ENCODE data around the gene ZNF322.
"Not testable (repeated sequence)": the region's sequence is repeated elsewhere in the genome, so short reads cannot be mapped to it uniquely, and the experiment has no call there.

ZNF322 gene, protein sequence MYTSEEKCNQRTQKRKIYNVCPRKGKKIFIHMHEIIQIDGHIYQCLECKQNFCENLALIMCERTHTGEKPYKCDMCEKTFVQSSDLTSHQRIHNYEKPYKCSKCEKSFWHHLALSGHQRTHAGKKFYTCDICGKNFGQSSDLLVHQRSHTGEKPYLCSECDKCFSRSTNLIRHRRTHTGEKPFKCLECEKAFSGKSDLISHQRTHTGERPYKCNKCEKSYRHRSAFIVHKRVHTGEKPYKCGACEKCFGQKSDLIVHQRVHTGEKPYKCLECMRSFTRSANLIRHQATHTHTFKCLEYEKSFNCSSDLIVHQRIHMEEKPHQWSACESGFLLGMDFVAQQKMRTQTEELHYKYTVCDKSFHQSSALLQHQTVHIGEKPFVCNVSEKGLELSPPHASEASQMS

DNA sequence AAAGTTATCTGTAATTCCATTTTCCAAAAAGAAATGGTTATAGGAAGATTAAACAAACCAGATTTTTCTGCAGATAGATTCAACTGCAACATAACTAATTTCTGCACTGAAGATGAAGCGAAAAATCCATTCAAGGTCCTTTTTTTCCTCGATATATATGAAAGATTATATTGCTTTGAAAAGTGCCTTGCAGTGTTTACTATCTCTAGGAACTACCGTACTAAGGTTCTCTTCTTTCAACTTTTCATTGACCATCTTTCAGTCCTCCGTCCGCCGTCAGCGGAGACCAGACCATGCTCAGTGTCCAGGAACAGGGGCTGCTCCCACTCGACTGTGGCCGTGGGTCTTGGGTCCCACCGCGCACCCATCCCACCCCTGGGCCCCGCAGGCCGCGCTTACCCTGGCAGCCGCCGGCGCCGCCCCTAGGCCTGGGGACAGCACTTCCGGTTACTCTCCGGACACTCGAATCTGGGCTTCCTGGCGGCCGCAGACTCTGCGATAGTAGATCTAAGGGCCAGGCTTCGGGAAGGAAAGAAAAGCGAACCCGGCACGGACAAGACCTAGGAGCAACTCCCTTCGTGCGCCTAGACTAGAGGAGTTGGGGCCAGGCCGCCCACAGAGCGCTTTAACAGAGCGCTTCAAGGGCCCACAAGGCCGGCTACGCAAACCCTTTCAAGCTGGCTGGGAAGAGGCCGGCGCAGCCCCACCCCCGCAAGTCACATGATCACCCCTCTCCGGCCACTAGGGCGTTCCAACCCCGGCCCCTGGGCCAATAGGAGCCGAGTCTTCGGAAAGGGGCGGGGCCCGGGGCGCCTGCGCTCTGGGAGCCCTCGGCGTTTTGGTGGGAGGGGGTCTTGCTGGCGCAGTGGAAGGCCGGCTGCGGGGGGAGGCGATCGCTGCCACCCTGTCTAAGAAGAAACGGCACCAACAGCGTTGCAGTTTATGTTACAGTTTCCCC, at the start of gene ZNF322:
ZNF322 (minus strand) TSS at position 705 of the 958 bp plus-strand sequence. CDS start 21,193 bp downstream, outside the sequence.
- peak; percentile 91 for DNase-seq

DNA sequence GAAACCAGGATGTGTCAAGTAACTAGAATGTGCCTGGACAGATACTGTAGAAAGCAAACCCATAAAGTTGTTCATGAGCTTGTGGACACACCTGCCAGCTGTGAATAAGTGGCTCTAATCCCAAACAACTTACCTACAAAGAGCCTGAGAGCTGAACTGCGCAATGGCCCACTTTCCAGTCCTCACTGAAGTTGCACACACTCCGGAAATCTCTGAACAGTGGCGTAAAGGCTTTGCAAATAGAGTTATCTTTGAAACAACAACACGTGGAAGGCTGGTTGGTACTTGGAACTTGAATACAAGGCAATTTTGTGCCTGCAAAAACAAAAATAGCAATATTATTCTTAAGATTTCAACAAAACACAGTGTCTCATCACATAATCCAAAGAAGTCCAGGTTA, 46.2 kb upstream of the ZNF322 start:
- not testable (repeated sequence) for DNase-seq

DNA sequence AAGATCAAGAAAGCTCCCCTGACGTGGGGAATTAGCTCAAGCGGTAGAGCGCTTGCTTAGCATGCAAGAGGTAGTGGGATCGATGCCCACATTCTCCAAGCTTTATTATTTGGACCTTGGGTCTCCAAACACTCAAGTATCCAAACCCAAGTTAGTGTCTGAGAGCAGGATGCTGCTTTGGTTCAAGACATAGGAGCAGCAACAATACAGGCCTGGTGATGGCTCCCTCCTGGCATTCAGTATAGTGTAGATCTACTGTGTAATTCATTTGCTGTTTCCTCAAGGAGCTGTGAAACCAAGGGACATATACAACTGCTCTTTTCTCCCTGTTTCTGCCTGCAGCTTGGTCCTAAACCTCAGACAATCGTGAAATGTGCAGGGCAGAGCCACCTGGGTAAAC, 45.8 kb upstream of the ZNF322 start:
- DNase-seq: not testable (repeated sequence)

DNA sequence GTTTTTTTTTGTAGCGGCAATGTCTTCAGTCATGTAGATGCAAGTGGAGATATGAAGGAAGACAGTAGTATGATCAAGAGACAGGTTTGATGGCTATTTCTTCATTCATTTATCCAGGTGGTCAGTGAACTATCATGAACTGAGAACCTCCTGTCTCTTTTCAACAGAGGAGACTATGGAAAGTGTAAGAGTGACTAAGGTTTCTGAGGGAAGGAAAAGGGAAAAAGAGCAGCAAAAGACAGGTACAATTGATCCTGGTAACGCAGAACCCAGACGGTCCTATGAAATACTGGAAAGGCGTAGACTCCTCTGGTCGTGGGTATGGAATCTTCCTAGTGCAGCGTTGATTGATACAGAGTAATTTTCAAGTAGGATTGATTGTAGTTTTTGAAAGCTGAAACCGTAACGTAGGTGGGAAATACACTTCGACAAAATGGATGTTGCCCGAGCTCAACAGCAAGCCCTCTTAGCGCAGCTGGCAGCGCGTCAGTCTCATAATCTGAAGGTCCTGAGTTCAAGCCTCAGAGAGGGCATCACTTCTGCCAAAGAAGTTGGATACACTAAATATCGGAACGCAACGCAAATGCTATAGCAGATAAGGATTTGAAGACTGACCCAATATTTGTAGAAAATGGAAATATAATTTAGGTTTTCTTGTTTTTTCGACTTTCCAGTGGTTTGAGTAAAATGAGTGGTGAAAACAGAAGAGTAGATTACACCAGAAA, 41.6 kb upstream of the ZNF322 start:
- DNase-seq: not testable (repeated sequence)

DNA sequence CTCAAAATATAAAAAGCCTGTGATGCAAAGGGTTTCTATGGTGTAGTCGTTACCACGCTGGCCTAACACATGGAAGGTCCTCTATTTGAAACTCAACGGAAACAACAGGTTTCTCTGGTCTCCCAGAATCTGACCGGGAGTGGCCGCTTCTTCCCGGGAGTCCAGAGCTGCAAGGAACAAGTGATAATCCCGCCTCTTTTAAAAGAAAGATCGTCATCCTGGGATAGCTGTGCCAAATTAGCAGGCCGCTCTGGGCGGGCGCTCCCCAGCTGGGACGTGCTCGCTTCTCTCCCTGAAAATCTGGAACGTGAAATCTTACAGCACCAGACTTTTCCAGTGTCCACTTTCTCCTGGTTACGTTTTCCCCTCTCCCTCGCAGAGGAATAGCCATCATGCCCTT, 38.0 kb upstream of the ZNF322 start:
- DNase-seq: not testable (repeated sequence)

DNA sequence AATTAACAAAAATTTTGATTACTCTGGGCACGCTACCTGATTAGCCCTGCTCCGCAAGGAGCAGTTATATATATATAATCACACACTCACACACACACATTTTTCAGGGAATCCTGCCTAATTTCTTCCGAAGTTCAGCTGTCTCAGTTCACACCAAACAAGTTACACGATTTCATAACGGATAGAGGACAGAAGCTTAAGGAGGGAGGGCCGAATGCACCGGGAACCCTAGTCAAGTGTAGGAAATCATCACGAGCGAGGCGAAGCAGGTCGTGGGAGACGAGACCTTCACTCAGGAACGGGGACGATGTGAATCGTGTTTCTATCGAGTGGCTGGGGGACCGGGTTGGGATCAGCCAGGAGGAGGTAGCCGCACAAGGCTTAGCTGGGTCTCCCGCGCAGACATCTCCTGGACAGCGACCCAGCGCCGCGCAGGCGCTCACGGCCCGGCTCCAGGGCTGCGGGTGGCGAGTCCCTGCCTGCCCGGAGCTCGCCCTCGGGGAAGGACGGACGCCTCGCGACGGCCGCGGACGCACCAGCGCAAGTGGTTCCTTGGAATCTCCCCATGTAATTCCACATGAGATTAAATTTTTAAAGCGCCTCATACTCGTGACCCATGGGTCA, 29.9 kb upstream of the ZNF322 start:
- DNase-seq: not testable (repeated sequence)

DNA sequence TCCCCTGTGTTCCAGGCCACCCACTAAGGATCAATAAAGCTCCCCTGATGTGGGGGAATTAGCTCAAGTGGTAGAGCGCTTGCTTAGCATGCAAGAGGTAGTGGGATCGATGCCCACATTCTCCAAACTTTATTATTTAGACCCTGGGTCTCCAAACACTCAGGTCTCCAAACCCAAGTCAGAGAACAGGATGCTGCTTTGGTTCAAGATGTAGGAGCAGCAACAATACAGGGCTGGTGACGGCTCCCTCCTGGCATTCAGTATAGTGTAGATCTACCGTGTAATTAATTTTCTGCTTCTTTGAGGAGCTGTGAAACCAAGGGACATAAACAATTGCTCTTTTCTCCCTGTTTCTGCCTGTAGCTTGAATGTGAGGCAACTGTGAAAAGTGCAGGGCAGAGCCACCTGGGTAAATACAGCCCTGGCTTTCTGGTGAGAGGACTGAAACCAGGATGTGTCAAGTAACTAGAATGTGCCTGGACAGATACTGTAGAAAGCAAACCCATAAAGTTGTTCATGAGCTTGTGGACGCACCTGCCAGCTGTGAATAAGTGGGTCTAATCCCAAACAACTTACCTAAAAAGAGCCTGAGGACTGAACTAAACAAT, 23.0 kb upstream of the ZNF322 start:
- DNase-seq: not testable (repeated sequence)

DNA sequence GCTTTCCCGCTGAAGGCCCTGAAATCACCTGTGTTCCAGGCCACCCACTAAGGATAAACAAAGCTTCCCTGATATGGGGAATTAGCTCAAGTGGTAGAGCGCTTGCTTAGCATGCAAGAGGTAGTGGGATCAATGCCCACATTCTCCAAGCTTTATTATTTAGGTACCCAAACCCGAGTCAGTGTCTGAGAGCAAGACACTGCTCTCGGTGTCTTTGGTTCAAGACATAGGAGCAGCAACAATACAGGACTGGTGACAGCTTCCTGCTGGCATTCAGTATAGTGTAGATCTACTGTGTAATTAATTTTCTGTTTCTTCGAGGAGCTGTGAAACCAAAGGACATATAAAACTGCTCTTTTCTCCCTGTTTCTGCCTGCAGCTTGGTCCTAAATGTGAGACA, 13.7 kb upstream of the ZNF322 start:
- DNase-seq: not testable (repeated sequence)

DNA sequence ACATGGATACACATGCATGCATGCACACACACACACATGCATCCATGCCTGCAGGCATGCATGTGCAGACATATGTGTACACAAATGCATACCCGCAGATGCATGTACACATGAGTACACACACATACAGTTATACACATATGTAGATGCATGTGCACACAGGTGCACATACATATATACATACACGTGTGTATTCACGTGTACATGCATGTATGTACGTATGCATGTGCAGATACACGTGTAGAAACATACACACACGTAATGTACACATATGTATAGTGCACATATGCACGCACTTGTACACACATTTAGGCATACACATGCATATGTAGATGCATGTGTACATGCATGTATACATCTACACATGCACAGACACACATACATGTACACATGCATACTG, 11.0 kb upstream of the ZNF322 start:
- DNase-seq: not testable (repeated sequence)

DNA sequence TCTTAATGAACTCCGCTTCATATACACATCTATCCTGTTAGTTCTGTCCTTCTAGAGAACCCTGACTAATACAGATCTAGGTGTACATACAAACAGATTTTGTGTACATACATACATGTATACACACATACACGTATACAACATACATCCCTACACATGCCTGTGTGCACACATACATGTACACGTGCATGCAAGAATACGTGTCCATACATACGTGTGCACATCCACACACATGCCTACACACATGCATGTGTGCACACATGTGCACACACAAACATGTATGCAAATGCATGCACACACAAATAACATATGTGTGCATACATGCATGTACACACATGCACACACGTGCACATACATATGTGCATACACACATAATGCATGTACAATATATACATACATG, 10.5 kb upstream of the ZNF322 start:
- DNase-seq: not testable (repeated sequence)

DNA sequence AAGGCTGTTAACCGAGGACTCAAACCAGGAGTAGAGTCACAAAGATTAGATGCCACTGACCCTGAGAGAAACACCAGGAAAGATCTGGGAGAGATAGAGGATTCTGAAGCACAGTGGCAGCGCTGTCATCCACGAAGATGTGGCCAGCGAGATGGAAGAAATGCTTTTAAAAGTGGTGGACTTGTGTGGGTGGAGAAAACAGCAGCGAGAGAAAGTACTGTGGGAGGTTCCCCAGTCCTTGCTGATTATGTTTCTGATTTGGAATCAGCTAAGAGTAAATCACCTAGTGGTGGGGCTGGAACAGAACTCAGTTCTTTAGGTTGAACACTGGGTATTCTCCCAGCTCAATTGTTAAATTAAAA, 435 bp upstream of the ZNF322 start:
- DNase-seq: no peak

DNA sequence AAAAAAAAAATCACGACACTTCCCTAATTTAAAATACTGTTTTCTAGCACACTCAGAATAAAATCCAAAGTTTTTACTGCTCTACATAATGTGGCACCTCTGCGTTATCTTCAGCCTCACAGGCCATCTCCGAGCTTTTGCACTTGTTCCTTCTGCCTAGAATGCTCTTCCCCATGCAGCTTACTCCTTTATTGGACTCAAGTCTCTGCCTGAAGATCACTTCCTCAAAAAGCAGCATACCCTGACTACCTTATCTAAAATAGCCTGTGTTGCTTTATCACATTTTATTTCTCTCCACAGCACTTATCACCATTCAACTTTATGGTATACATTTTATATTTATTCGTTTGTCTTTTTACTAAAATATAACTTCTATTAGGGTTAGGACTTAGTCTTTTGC, 2.3 kb downstream of the ZNF322 start:
- DNase-seq: no peak

DNA sequence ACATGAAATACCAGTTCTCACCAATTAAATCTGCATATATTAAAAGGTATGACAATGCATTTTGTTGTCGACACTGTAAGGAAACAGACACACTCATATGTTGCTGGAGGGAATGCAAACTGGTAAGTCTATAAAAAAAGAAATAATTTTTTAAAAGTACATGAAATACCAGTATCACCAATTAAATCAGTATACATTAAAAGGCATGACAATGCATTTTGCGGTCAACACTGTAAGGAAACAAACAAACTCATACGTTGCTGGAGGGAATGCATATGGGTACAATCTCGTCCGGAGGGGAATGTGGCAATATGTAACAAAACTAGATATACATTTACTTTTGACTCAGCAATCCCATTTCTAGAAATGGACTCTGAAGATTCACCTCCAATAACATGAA, 6.5 kb downstream of the ZNF322 start:
- no peak for DNase-seq

DNA sequence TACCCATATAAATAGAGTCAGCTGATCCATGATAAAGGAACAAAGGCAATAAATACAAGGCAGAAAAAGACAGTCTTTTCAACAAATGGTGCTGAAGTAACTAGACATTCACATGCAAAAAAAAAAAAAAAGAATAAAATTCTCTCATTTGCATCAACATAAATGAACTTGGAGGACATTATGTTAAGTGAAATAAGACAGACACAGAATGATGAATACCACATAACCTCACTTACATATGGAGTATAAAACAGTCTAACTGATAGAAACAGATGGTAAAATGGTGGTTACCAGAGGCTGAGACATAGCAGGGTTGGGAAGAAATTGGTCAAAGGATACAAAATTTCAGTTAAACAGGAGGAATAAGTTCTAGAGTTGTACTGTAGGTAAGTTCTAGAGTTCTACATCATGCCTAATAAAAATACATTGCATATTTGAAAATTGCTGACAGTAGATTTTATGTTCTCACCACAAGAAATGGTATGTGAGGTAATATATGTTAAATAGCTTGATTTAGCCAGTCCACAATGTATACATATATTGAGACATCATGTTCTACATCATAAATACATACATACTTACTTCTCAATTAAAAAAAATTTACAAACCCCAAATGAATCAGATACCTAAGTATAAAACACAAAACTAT, 8.3 kb downstream of the ZNF322 start:
- DNase-seq: no peak

DNA sequence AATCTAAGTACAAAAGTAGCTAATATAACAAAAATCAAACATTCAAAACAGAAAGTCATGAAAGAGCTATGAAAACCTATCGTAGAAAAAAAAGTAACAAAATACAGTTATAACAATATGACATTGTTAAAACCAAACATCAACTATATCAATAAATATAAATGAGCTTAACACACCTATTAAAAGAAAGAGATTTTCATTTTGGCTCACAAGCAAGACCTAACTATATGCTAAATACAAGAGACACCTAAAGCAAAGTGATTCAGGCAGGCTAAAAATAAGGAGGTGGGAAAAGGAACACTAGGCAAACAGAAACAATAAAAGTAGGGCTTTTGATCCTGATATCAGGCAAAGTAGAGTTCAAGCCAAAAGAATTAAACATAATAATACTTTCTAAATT, 13.5 kb downstream of the ZNF322 start:
- no peak for DNase-seq

DNA sequence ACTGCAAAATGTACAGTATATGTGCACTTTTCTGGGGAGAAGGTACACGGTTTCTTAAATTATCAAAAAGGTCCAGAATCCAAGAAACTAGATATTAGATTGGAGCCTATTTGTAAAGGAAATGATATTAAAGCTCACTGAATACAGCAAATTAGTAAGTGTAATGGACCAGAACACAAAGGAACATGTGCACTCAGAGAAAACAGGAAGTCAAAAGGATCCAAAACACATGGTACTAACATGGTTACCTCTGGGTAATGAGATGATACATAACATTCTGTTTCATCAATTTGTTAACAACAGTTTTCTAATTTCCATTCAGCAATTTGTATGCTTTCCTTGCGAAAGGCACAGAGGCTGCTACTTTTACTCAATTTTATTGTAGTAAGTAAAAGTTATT, 18.7 kb downstream of the ZNF322 start:
- DNase-seq: no peak

DNA sequence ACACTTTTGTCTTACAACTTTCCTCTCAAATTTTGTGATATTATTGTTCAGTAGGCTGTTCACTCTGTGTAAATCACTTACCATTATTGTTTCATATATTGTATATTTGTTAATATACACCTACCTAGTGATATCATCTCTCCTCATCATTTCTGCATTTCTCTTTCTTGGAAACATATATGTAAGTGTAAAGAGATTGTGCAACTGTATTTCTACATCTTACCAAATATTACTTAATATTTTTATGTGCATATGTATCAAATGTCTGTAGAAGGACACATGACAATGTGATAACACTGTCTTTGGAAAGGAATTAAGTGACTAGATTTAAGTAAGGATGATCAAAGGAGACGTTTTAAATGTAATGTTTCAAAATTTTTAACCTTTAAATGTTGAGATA, 30.2 kb downstream of the ZNF322 start:
- DNase-seq: no peak

DNA sequence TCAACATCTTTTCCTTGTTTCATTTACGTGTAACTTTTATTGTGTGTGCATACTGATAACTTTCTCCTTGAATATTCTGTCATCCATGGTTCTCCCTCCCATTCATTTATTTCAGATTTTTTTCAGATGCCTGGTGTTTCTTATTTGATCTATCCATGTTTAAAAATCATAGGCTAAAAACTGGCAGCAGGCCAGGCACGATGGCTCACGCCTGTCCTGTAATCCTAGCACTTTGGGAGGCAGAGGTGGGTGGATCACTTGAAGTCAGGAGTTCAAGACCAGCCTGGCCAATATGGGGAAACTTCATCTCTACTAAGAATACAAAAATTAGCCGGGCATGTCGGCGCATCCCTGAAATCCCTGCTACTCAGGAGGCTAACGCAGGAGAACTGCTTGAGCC, 31.7 kb downstream of the ZNF322 start:
- DNase-seq: no peak

DNA sequence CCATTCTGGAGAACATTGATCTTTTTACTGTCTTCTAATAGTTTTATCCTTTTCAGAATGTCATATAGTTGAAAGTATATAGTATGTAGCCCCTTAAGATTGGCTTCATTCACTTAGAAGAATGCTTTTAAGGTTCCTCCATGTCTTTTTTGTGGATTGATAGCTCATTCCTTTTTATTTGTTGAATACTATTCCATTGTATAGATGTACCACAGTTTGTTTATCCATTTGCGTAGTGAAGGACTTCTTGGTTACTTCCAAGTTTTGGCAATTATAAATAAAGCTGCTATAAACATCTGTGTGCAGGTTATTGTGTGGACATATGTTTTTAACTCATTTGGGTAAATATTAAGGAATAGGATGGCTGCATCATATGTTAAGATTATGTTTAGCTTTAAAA, 35.0 kb downstream of the ZNF322 start:
- DNase-seq: no peak

DNA sequence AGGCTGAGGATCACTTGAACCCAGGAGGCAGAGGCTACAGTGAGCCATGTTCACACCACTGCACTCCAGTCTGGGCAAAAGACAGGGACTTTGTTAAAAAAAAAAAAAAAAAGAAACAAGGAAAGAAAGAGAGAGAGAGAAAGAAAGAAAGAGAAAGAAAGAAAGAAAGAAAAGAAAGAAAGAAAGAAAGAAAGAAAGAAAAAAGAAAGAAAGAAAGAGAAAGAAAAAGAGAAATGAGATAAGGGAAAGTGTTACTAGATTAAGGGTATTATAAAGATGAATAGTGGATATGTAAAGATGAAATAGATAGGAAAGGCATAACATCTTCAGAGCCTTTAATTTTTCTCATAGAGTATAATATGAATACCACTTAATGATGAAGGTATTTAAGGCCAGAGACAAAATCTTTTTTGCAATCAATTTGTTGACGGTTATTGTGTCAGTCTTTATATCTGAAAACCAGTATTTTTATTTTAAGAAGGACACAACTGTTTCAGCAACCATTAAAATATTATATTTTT, 36.1 kb downstream of the ZNF322 start:
- DNase-seq: no peak

Measured in NCI-H446 treated with DMSO at 0.1 percent for 48 hours (cell line).